ENCODE results near the gene RALGAPA1. TPM values are rescaled to one million over a fixed set of nuclear protein-coding genes. Genes with fewer than 3 reads are reported as not detected.

The RALGAPA1 gene
- polyA plus RNA-seq, 1 of the 3 experiments (the other 2 are of a cell fraction), result 3.6 TPM

- no peak overlapping the region for H3K4me3 ChIP-seq (ENCODE audit: low read depth in 2 of 2, low read length in 1 of 2)
- no peak overlapping the region for H3K27ac ChIP-seq (ENCODE audit: low read depth in 2 of 2, low read length in 1 of 2)
- no peaks in the 10 kb centered on the region for H3K79me2 ChIP-seq (ENCODE audit: insufficient read depth)
- H2AFZ ChIP-seq (ENCODE audit: low read depth), result no peak overlapping the region
- 88% methylated on average over 1 of the region's 1 CpG for WGBS (ENCODE audit: low lambda C conversion rate)
- H3K4me1 ChIP-seq (ENCODE audit: control insufficient read depth in 1 of 2, insufficient read depth in 2 of 2, low read depth in 1 of 2, low read length in 1 of 2), result peaks cover 0 to 8% of the 10 kb centered on the region in 2 experiments; a peak in 2 of 4 replicates
- no peaks in the 10 kb centered on the region for H3F3A ChIP-seq (replicated peaks; ENCODE audit: insufficient read depth)
- H3K36me3 ChIP-seq (replicated peaks in 1 of 2; ENCODE audit: control insufficient read depth in 1 of 2, insufficient read depth in 2 of 2, low read length in 1 of 2), result peaks cover 6 to 24% of the 10 kb centered on the region in 2 experiments
- CTCF ChIA-PET, result interaction anchor here (0.7 to 1.9 kb wide), 5 partner anchors 28 to 37 kb away, joined by 3 to 5 read pairs (median 3); no protein-coding TSS in a partner anchor
- no peaks in the 10 kb centered on the region for H3K9me2 ChIP-seq
- H3K4me2 ChIP-seq, result no peak overlapping the region
- POLR2A ChIA-PET, result no interaction called here
- no peak for DNase-seq
- TF ChIP-seq NRF1 (IDR thresholded peaks at IDR 0.05; ENCODE audit: low read depth, low read length) (no peak), ELF1 (IDR thresholded peaks at IDR 0.05) (no peak), FOXJ3 (CRISPR knock-in tag; IDR thresholded peaks at IDR 0.05) (no peak), NFIC (IDR thresholded peaks at IDR 0.05; ENCODE audit: borderline replicate concordance) (no peak), ZBTB33 (IDR thresholded peaks at IDR 0.05; ENCODE audit: borderline replicate concordance, low read depth) (no peak), MXI1 (IDR thresholded peaks at IDR 0.05; ENCODE audit: low read depth, low read length) (no peak), RFX5 (IDR thresholded peaks at IDR 0.05; ENCODE audit: low read length) (no peak), TAF1 (IDR thresholded peaks at IDR 0.05; ENCODE audit: borderline replicate concordance, low read depth, low read length) (no peak), CHD2 (IDR thresholded peaks at IDR 0.05; ENCODE audit: low read length, partially characterized antibody) (no peak), MEF2A (IDR thresholded peaks at IDR 0.05; ENCODE audit: borderline replicate concordance, low read depth) (no peak)
- TF ChIP-seq, protein P1, sequence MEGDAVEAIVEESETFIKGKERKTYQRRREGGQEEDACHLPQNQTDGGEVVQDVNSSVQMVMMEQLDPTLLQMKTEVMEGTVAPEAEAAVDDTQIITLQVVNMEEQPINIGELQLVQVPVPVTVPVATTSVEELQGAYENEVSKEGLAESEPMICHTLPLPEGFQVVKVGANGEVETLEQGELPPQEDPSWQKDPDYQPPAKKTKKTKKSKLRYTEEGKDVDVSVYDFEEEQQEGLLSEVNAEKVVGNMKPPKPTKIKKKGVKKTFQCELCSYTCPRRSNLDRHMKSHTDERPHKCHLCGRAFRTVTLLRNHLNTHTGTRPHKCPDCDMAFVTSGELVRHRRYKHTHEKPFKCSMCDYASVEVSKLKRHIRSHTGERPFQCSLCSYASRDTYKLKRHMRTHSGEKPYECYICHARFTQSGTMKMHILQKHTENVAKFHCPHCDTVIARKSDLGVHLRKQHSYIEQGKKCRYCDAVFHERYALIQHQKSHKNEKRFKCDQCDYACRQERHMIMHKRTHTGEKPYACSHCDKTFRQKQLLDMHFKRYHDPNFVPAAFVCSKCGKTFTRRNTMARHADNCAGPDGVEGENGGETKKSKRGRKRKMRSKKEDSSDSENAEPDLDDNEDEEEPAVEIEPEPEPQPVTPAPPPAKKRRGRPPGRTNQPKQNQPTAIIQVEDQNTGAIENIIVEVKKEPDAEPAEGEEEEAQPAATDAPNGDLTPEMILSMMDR (IDR thresholded peaks at IDR 0.05), result no peak
- H3K9ac ChIP-seq, result no peak overlapping the region
- no peaks in the 10 kb centered on the region for H3K27me3 ChIP-seq (ENCODE audit: insufficient read depth)
- H4K20me1 ChIP-seq (ENCODE audit: insufficient read depth), result no peaks in the 10 kb centered on the region
- H3K9me3 ChIP-seq, result no peaks in the 10 kb centered on the region
Observed at GRCh38 chr14:35854696-35855270, 45.7 kb upstream of the RALGAPA1 start.

DNA sequence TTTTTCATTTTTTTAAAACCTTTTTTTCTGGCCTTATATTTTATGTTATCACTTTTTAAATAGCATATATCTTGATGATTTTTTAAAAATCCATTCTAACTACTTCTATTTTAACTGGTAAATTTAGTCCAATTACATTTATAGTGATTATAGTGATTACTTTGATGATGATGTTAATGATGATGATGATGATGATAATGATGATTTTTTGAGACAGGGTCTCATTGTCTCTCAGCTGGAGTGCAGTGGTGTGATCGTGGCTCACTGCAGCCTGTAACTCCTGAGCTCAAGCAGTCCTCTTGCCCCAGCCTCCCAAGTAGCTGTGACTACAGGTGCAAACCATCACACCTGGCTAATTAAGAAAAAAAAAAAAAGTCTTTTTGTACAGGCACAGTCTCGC, 44.1 kb upstream of the RALGAPA1 start:
- Histone ChIP-seq H3K4me3 (ENCODE audit: low read depth in 2 of 2, low read length in 1 of 2) (no peak overlapping the region), H3K4me1 (ENCODE audit: control insufficient read depth in 1 of 2, insufficient read depth in 2 of 2, low read depth in 1 of 2, low read length in 1 of 2) (peaks cover 0 to 8% of the 10 kb centered on the region in 2 experiments; a peak in 2 of 4 replicates), H3K4me2 (no peak overlapping the region), H3F3A (replicated peaks; ENCODE audit: insufficient read depth) (no peaks in the 10 kb centered on the region), H3K27me3 (ENCODE audit: insufficient read depth) (no peaks in the 10 kb centered on the region), H3K9ac (no peak overlapping the region), H3K9me3 (no peaks in the 10 kb centered on the region), H3K79me2 (ENCODE audit: insufficient read depth) (no peaks in the 10 kb centered on the region), H2AFZ (ENCODE audit: low read depth) (no peak overlapping the region), H3K9me2 (no peaks in the 10 kb centered on the region), H3K27ac (ENCODE audit: low read depth in 2 of 2, low read length in 1 of 2) (no peak overlapping the region), H4K20me1 (ENCODE audit: insufficient read depth) (no peaks in the 10 kb centered on the region), H3K36me3 (replicated peaks in 1 of 2; ENCODE audit: control insufficient read depth in 1 of 2, insufficient read depth in 2 of 2, low read length in 1 of 2) (peaks cover 6 to 24% of the 10 kb centered on the region in 2 experiments)
- POLR2A ChIA-PET, result no interaction called here
- 98% methylated on average over 2 of the region's 2 CpGs for WGBS (ENCODE audit: low lambda C conversion rate)
- DNase-seq, result no peak
- CTCF ChIA-PET, result no interaction called here
- TF ChIP-seq SIN3A (IDR thresholded peaks at IDR 0.05; ENCODE audit: borderline replicate concordance, low read depth, low read length) (no peak), FOSL2 (IDR thresholded peaks at IDR 0.05; ENCODE audit: borderline replicate concordance, low read depth) (no peak), USF2 (IDR thresholded peaks at IDR 0.05; ENCODE audit: borderline replicate concordance, low read depth, low read length) (no peak), FOXJ3 (CRISPR knock-in tag; IDR thresholded peaks at IDR 0.05) (no peak), RCOR1 (IDR thresholded peaks at IDR 0.05; ENCODE audit: low read length) (no peak), EP300 (IDR thresholded peaks at IDR 0.05; ENCODE audit: borderline replicate concordance in 1 of 2, low read depth in 1 of 2, low read length in 1 of 2) (no peak), POLR2AphosphoS5 (IDR thresholded peaks at IDR 0.05; ENCODE audit: low read depth, low read length) (no peak), SMC3 (IDR thresholded peaks at IDR 0.05; ENCODE audit: low read depth, low read length) (no peak), TCF12 (IDR thresholded peaks at IDR 0.05) (no peak), MEF2A (IDR thresholded peaks at IDR 0.05; ENCODE audit: borderline replicate concordance, low read depth) (no peak), ELF1 (IDR thresholded peaks at IDR 0.05) (no peak), RAD21 (IDR thresholded peaks at IDR 0.05; ENCODE audit: low read length) (no peak), TAF1 (IDR thresholded peaks at IDR 0.05; ENCODE audit: borderline replicate concordance, low read depth, low read length) (no peak), FOXM1 (IDR thresholded peaks at IDR 0.05; ENCODE audit: low read depth) (no peak), MXI1 (IDR thresholded peaks at IDR 0.05; ENCODE audit: low read depth, low read length) (no peak), NFIC (IDR thresholded peaks at IDR 0.05; ENCODE audit: borderline replicate concordance) (no peak), CHD2 (IDR thresholded peaks at IDR 0.05; ENCODE audit: low read length, partially characterized antibody) (no peak), MAX (IDR thresholded peaks at IDR 0.05; ENCODE audit: low read depth) (no peak), RFX5 (IDR thresholded peaks at IDR 0.05; ENCODE audit: low read length) (no peak)
